Measurements from ENCODE around the gene OLFM2. TPM values are rescaled to one million over a fixed set of nuclear protein-coding genes. Genes with fewer than 3 reads are reported as not detected.
"Not testable (repeated sequence)": the region's sequence is repeated elsewhere in the genome, so short reads cannot be mapped to it uniquely, and the experiment has no call there.

Gene OLFM2
- total RNA-seq, 1 donor = 0.43 TPM

- DNase-seq (ENCODE audit: low read depth) = no peak
- no peak for TF ChIP-seq CTCF (IDR thresholded peaks at IDR 0.05; ENCODE audit: insufficient read depth, low read depth, low read length)
- H3K4me3 ChIP-seq (ENCODE audit: low read depth, low read length) = no peak overlapping the region
These were observed 112.5 kb downstream of the OLFM2 start for GRCh38 chr19:9823816-9824215.

GRCh38 chr19:9820034-9820433, 116.3 kb downstream of the OLFM2 start:
- not testable (repeated sequence) for DNase-seq (ENCODE audit: low read depth); H3K4me3 ChIP-seq (ENCODE audit: low read depth, low read length)

GRCh38 chr19:9819596-9819909, 116.8 kb downstream of the OLFM2 start:
- no peak for DNase-seq (ENCODE audit: low read depth)
- peak overlapping the region; percentile 21 for H3K4me3 ChIP-seq (ENCODE audit: low read depth, low read length)
- TF ChIP-seq CTCF (IDR thresholded peaks at IDR 0.05; ENCODE audit: insufficient read depth, low read depth, low read length) = no peak

GRCh38 chr19:9818734-9819595, 117.3 kb downstream of the OLFM2 start, which contains the start of gene FBXL12:
Gene FBXL12, minus strand, starts transcription at chr19:9819079. Its CDS starts 266 bp downstream, at chr19:9818813.
- no peak for TF ChIP-seq CTCF (IDR thresholded peaks at IDR 0.05; ENCODE audit: insufficient read depth, low read depth, low read length)
- peak within 1 kb of the TSS; percentile 92 for H3K4me3 ChIP-seq (ENCODE audit: low read depth, low read length)
- DNase-seq (ENCODE audit: low read depth) = peak; percentile 100

- DNase-seq (ENCODE audit: low read depth) = no peak
These were observed 118.1 kb downstream of the OLFM2 start for GRCh38 chr19:9818175-9818733.

GRCh38 chr19:9811139-9811538, 125.2 kb downstream of the OLFM2 start:
- DNase-seq (ENCODE audit: low read depth) = no peak
- no peak for TF ChIP-seq CTCF (IDR thresholded peaks at IDR 0.05; ENCODE audit: insufficient read depth, low read depth, low read length)
- no peak overlapping the region for H3K4me3 ChIP-seq (ENCODE audit: low read depth, low read length)

More at GRCh38 chr19:9818175-9818733, 118.1 kb downstream of the OLFM2 start:
- peak overlapping the region; percentile 92 for H3K4me3 ChIP-seq (ENCODE audit: low read depth, low read length)
- no peak for TF ChIP-seq CTCF (IDR thresholded peaks at IDR 0.05; ENCODE audit: insufficient read depth, low read depth, low read length)

Measured in fibroblast of villous mesenchyme (primary cell).